ENCODE measurements around the gene CCDC148.

CCDC148 gene

GRCh38 chr2:158191076-158191895, 265.3 kb downstream of the CCDC148 start:
- FAIRE-seq, result peak; percentile 88
- no peak for DNase-seq (ENCODE audit: extremely low spot score, insufficient read length, low read depth)

GRCh38 chr2:158189526-158189925, 267.0 kb downstream of the CCDC148 start:
- DNase-seq (ENCODE audit: extremely low spot score, insufficient read length, low read depth), result no peak
- peak; percentile 74 for FAIRE-seq

- FAIRE-seq (no peak), DNase-seq (ENCODE audit: extremely low spot score, insufficient read length, low read depth) (no peak)
Observed at GRCh38 chr2:158187908-158188307, 268.6 kb downstream of the CCDC148 start.

GRCh38 chr2:158184556-158185343, 271.8 kb downstream of the CCDC148 start:
- FAIRE-seq (no peak), DNase-seq (ENCODE audit: extremely low spot score, insufficient read length, low read depth) (no peak)

- FAIRE-seq (no peak), DNase-seq (ENCODE audit: extremely low spot score, insufficient read length, low read depth) (no peak)
Observed at GRCh38 chr2:158184001-158184400, 272.6 kb downstream of the CCDC148 start.

GRCh38 chr2:158182676-158183295, 273.8 kb downstream of the CCDC148 start:
- DNase-seq (ENCODE audit: extremely low spot score, insufficient read length, low read depth), result no peak
- no peak for FAIRE-seq

GRCh38 chr2:158181171-158181570, 275.4 kb downstream of the CCDC148 start:
- DNase-seq (ENCODE audit: extremely low spot score, insufficient read length, low read depth), result no peak
- no peak for FAIRE-seq

- DNase-seq (ENCODE audit: extremely low spot score, insufficient read length, low read depth) (no peak), FAIRE-seq (no peak)
Observed at GRCh38 chr2:158179660-158180059, 276.9 kb downstream of the CCDC148 start.

GRCh38 chr2:158178646-158179045, 277.9 kb downstream of the CCDC148 start:
- FAIRE-seq, result no peak
- no peak for DNase-seq (ENCODE audit: extremely low spot score, insufficient read length, low read depth)

- FAIRE-seq, result no peak
Observed at GRCh38 chr2:158174956-158175355, 281.6 kb downstream of the CCDC148 start.

GRCh38 chr2:158174495-158174894, 282.1 kb downstream of the CCDC148 start:
- DNase-seq (ENCODE audit: extremely low spot score, insufficient read length, low read depth), result no peak
- no peak for FAIRE-seq

More at GRCh38 chr2:158174956-158175355, 281.6 kb downstream of the CCDC148 start:
- DNase-seq (ENCODE audit: extremely low spot score, insufficient read length, low read depth), result no peak

- FAIRE-seq, result no peak
- no peak for DNase-seq (ENCODE audit: extremely low spot score, insufficient read length, low read depth)
Observed at GRCh38 chr2:158172719-158173118, 283.8 kb downstream of the CCDC148 start.

GRCh38 chr2:158154596-158154995, 302.0 kb downstream of the CCDC148 start:
- no peak for DNase-seq (ENCODE audit: extremely low spot score, insufficient read length, low read depth)
- no peak for FAIRE-seq

GRCh38 chr2:158153270-158154015, 303.1 kb downstream of the CCDC148 start:
- DNase-seq (ENCODE audit: extremely low spot score, insufficient read length, low read depth) (no peak), FAIRE-seq (no peak)

GRCh38 chr2:158144914-158145625, 311.5 kb downstream of the CCDC148 start:
- no peak for DNase-seq (ENCODE audit: extremely low spot score, insufficient read length, low read depth)
- FAIRE-seq, result no peak

GRCh38 chr2:158143703-158144360, 312.7 kb downstream of the CCDC148 start:
- DNase-seq (ENCODE audit: extremely low spot score, insufficient read length, low read depth) (no peak), FAIRE-seq (no peak)

GRCh38 chr2:158142568-158143332, 313.8 kb downstream of the CCDC148 start:
- FAIRE-seq, result no peak
- no peak for DNase-seq (ENCODE audit: extremely low spot score, insufficient read length, low read depth)

- FAIRE-seq (no peak), DNase-seq (ENCODE audit: extremely low spot score, insufficient read length, low read depth) (no peak)
Observed at GRCh38 chr2:158142165-158142564, 314.4 kb downstream of the CCDC148 start.

Data from GM18507 (cell line).